Colonic mucosa (tissue), 4 donors: ENCODE measurements around the gene DAPK2. TPM values are rescaled to one million over a fixed set of nuclear protein-coding genes. Genes with fewer than 3 reads are reported as not detected.

Experiments
- DNase-seq: peaks from one replicate; pipeline ENCODE4 v3.0.0-alpha.2; 2020
- H3K27ac ChIP-seq: fragments of 200-600 bp; one replicate; pipeline ENCODE4 v1.8.0; 2021
- H3K27me3 ChIP-seq: fragments of 200-600 bp; one replicate; pipeline ENCODE4 v1.8.0; 2021
- H3K36me3 ChIP-seq: fragments of 200-600 bp; one replicate; pipeline ENCODE4 v1.8.0; 2021
- H3K4me1 ChIP-seq: fragments of 200-600 bp; one replicate; pipeline ENCODE4 v1.8.0; 2021; ENCODE audit warnings: mild to moderate bottlenecking
- H3K4me3 ChIP-seq: fragments of 200-600 bp; one replicate; pipeline ENCODE4 v1.8.0; 2021
- H3K9ac ChIP-seq, 2 donors: one replicate each; pipeline ENCODE4 v1.7.0; 2013; ENCODE audit warnings: control low read depth in 2 of 2, low read depth in 2 of 2, low read length in 2 of 2
- H3K9me3 ChIP-seq: fragments of 200-600 bp; one replicate; pipeline ENCODE4 v1.8.0; 2021
- intact Hi-C: fragments of 100-400 bp; cut with DNase I; formaldehyde crosslinking; loops from one replicate; pipeline ENCODE4 v1.14.1; 2022
- total RNA-seq, 2 donors: library from RNA; stranded (reverse); fragmentation: NEBNext Ultra II Directional in 1 of 2; extraction: Animal tissue kit (Norgen Biotek cat#: 25700) in 1 of 2; gene quantifications; one replicate each; pipeline ENCODE4 v1.2.1, GENCODE V29; 2021
- TF ChIP-seq, protein P1 (sequence below): fragments of 200-600 bp; IDR thresholded peaks from one replicate; pipeline ENCODE4 v1.8.0; 2022; ENCODE audit warnings: antibody characterized with exemption, mild to moderate bottlenecking
- donor health status: healthy.
- donor health status: DM: no; HTN: no; CAD: no.
- donor health status: DM: no; HTN: no; CAD: no.

Gene DAPK2
- total RNA-seq, 2 donors from 2014 or later = 23.7 to 26.5 TPM

DNA sequence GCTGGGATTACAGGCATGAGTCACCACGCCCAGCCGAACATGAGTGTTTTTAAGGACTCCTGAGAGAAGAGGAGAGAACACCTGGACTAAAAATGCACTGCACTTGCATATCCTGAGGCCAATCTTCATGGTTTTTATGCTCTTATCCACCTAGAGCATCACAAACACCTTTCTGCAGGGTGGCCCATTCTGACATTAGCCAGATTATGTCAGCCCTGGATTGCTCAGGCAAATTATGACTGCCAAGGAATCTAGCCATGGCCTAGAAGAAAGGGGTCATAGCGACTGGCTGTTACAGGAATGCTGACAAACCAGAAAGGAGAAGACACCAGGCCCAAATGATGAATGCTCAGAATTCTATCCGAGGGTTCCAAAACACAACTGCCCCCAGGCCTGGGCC lies 171.7 kb downstream of the DAPK2 start:
- Histone ChIP-seq H3K9ac (no peak overlapping the region), H3K36me3 (no peaks in the 10 kb centered on the region), H3K9me3 (no peaks in the 10 kb centered on the region), H3K4me3 (no peak overlapping the region), H3K4me1 (no peaks in the 10 kb centered on the region), H3K27ac (no peak overlapping the region), H3K27me3 (no peaks in the 10 kb centered on the region)
- intact Hi-C loops = no loop called here
- TF ChIP-seq, protein P1, sequence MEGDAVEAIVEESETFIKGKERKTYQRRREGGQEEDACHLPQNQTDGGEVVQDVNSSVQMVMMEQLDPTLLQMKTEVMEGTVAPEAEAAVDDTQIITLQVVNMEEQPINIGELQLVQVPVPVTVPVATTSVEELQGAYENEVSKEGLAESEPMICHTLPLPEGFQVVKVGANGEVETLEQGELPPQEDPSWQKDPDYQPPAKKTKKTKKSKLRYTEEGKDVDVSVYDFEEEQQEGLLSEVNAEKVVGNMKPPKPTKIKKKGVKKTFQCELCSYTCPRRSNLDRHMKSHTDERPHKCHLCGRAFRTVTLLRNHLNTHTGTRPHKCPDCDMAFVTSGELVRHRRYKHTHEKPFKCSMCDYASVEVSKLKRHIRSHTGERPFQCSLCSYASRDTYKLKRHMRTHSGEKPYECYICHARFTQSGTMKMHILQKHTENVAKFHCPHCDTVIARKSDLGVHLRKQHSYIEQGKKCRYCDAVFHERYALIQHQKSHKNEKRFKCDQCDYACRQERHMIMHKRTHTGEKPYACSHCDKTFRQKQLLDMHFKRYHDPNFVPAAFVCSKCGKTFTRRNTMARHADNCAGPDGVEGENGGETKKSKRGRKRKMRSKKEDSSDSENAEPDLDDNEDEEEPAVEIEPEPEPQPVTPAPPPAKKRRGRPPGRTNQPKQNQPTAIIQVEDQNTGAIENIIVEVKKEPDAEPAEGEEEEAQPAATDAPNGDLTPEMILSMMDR = no peak
- no peak for DNase-seq

DNA sequence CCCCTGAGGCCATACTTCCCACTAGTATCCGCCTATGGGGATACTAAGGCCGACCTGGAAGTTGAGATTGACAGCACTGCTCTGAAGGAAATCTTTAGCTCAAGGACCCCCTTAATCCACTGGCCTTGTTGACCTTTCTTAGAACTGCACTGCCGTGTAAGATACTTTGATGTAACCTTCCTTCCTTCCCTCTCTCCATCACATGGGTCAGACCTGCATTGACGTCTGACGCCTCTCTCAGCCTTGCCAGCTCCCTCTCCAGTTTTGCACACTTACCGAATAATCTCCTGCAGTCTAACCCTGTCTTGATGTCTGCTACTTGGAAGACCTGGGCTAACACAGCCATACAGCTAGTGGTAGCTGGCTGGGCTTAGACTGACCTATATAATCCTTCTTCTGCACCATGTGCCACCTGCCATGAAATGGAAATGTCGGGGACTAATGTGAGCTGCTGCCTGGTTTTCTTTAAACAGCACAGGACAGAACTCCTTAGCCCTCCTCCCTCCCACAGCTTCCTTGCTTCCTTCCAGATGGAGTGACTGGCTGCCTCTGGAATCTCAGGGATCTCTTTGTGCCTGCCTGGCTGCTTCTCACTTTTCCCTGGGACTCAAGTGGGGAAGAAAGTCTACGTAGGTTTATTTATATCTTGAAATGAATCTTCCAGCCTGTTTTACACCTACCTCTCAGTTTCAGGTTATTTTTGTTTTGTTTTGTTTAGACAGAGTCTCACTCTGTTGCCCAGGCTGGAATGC lies 173.3 kb downstream of the DAPK2 start:
- H3K36me3 ChIP-seq = no peaks in the 10 kb centered on the region
- H3K27me3 ChIP-seq = no peaks in the 10 kb centered on the region
- intact Hi-C loops = no loop called here
- no peak overlapping the region for H3K9ac ChIP-seq
- H3K4me1 ChIP-seq = no peaks in the 10 kb centered on the region
- DNase-seq = no peak
- no peaks in the 10 kb centered on the region for H3K9me3 ChIP-seq
- H3K27ac ChIP-seq = no peak overlapping the region
- H3K4me3 ChIP-seq = no peak overlapping the region
- TF ChIP-seq, protein P1 = no peak

DNA sequence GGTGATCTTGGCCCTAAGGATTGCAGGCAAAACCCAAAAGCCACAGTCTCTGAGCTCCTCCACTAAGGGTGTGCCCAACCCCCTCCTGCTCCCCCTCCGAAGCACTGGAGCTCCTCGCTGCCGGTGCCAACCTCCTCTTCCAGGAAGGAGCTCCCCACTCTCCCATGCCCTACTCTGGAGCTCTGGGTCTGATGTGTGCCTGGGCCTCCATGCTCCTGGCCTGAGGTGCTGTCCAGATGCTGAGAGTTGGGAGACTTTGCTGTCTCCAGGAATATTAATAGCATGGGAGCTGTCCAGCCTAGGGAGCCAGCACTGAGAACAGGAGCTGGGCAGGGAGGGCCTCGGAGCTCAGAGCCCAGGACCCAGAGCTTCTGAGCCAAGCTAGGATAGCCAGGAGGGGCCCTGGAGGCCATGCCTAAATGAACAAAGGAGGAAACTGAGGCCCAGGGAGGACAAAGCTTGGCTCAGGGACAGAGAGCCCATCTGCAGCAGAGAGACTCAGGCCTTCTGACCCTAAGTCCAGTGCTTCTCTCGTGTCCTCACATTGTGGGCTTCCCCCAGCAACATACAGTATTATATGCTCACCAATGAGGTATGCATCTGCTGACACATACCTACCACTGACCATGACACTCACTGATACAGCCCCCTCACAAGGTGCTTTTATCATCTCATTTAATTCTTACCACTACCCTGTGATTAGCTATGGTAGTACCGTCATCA lies 175.6 kb downstream of the DAPK2 start:
- Histone ChIP-seq H3K4me1 (no peaks in the 10 kb centered on the region), H3K36me3 (no peaks in the 10 kb centered on the region), H3K27ac (no peak overlapping the region), H3K4me3 (no peak overlapping the region), H3K9ac (no peak overlapping the region), H3K9me3 (no peaks in the 10 kb centered on the region), H3K27me3 (no peaks in the 10 kb centered on the region)
- DNase-seq = no peak
- intact Hi-C loops = no loop called here
- TF ChIP-seq, protein P1 = no peak

DNA sequence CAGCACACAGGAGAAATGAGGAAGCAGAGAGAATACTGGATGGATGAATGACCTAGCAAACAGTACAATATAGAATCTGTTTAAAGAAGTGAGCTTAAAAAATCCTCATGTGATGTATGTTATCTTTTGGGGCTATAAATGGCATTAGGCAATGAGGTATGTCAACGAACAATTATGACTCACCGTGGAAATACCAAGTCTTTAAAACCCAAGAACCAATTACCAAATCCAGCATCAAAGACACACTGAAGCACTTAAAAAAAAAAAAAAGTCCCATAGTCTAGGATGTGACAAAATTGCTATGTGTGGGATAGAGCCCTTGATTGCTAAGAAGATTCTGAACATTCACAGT lies 176.3 kb downstream of the DAPK2 start:
- TF ChIP-seq, protein P1 = no peak
- H3K9me3 ChIP-seq = no peaks in the 10 kb centered on the region
- no peaks in the 10 kb centered on the region for H3K4me1 ChIP-seq
- no peaks in the 10 kb centered on the region for H3K36me3 ChIP-seq
- H3K27me3 ChIP-seq = no peaks in the 10 kb centered on the region
- no peak overlapping the region for H3K9ac ChIP-seq
- no peak overlapping the region for H3K27ac ChIP-seq
- no peak overlapping the region for H3K4me3 ChIP-seq
- DNase-seq = no peak
- intact Hi-C loops = no loop called here

DNA sequence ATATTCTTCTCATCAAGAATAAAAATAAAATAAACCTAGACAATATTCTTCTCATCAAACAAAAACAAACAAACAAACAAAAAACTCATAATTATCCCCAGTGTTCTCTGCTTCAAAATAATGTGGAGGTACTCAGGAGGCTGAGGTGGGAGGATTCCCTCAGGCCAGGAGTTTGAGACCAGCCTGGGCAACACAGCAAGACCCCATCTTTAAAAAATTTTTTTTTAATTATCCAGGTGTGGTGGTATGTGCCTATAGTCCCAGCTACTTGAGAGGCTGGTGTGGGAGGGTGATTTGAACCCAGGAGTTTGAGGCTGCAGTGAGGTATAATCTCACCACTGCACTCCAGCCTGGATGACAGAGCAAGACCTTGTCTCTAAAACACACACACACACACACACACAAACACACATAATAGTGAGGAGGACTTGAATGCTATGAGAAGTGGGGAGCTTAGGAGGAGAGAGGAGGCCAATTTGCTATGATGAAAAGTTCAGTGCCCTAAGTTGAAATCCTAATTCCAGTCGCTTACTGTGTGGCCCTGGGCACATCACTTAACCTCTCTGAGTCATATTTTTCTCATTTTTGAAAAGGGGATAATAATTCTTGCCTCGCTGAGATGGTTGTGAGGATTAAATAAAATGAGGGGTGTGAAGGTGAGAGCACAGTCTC lies 176.8 kb downstream of the DAPK2 start:
- no peaks in the 10 kb centered on the region for H3K27me3 ChIP-seq
- TF ChIP-seq, protein P1 = no peak
- intact Hi-C loops = no loop called here
- H3K4me1 ChIP-seq = no peaks in the 10 kb centered on the region
- H3K9me3 ChIP-seq = no peaks in the 10 kb centered on the region
- H3K36me3 ChIP-seq = no peaks in the 10 kb centered on the region
- DNase-seq = no peak
- no peak overlapping the region for H3K9ac ChIP-seq
- H3K27ac ChIP-seq = no peak overlapping the region
- no peak overlapping the region for H3K4me3 ChIP-seq
